BE2C (cell line): Measurements from ENCODE around the gene VSIG10.

Experiments used
- DNase-seq: peaks from one replicate; pipeline ENCODE4 v3.0.0-alpha.2; 2020
- H3K27me3 ChIP-seq: fragments of 250-450 bp; sonication (Bioruptor Pico); 2 replicates; pipeline ENCODE4 v1.5.1; 2020; ENCODE audit warnings: mild to moderate bottlenecking
- H3K36me3 ChIP-seq: fragments of 250-450 bp; sonication (Bioruptor Pico); 2 replicates; pipeline ENCODE4 v1.5.1; 2020; ENCODE audit warnings: mild to moderate bottlenecking
- H3K4me1 ChIP-seq: fragments of 250-450 bp; sonication (Bioruptor Pico); 2 replicates; pipeline ENCODE4 v1.5.1; 2020
- H3K4me3 ChIP-seq: 2 replicates; pipeline ENCODE4 v1.5.1; 2011; ENCODE audit warnings: low read depth, low read length
- H3K9me3 ChIP-seq: fragments of 250-450 bp; sonication (Bioruptor Pico); 2 replicates; pipeline ENCODE4 v1.5.1; 2020
- CTCF ChIP-seq: IDR thresholded peaks from 2 replicates; pipeline ENCODE4 v1.5.1; 2012; ENCODE audit warnings: mild to moderate bottlenecking, low read depth, low read length

Gene VSIG10

GRCh38 chr12:118059341-118060191 lies 44.2 kb downstream of the VSIG10 start:
- TF ChIP-seq CTCF, result no peak
- Histone ChIP-seq H3K36me3 (no peaks in the 10 kb centered on the region), H3K27me3 (no peaks in the 10 kb centered on the region), H3K4me3 (peak overlapping the region; percentile 75), H3K9me3 (no peaks in the 10 kb centered on the region), H3K4me1 (no peaks in the 10 kb centered on the region)
- no peak for DNase-seq

- H3K4me3 ChIP-seq, result no peak overlapping the region
- H3K4me1 ChIP-seq, result no peaks in the 10 kb centered on the region
- no peak for TF ChIP-seq CTCF
- no peaks in the 10 kb centered on the region for H3K36me3 ChIP-seq
- no peak for DNase-seq
- H3K27me3 ChIP-seq, result no peaks in the 10 kb centered on the region
- no peaks in the 10 kb centered on the region for H3K9me3 ChIP-seq
These were observed 44.9 kb downstream of the VSIG10 start for GRCh38 chr12:118058881-118059280.

GRCh38 chr12:118058227-118058626 lies 45.6 kb downstream of the VSIG10 start:
- Histone ChIP-seq H3K4me3 (no peak overlapping the region), H3K27me3 (no peaks in the 10 kb centered on the region), H3K36me3 (no peaks in the 10 kb centered on the region), H3K9me3 (no peaks in the 10 kb centered on the region), H3K4me1 (no peaks in the 10 kb centered on the region)
- no peak for DNase-seq
- TF ChIP-seq CTCF, result no peak

GRCh38 chr12:118055865-118056773 lies 47.7 kb downstream of the VSIG10 start:
- no peak for TF ChIP-seq CTCF
- Histone ChIP-seq H3K9me3 (no peaks in the 10 kb centered on the region), H3K36me3 (peaks cover 10% of the 10 kb centered on the region; the same call in 1 of the 2 replicates), H3K4me1 (no peaks in the 10 kb centered on the region), H3K4me3 (no peak overlapping the region), H3K27me3 (no peaks in the 10 kb centered on the region)
- DNase-seq, result no peak

GRCh38 chr12:118055144-118055557 lies 48.7 kb downstream of the VSIG10 start:
- Histone ChIP-seq H3K9me3 (no peaks in the 10 kb centered on the region), H3K27me3 (no peaks in the 10 kb centered on the region), H3K36me3 (peaks cover 15% of the 10 kb centered on the region), H3K4me1 (no peaks in the 10 kb centered on the region), H3K4me3 (no peak overlapping the region)
- DNase-seq, result peak; percentile 77
- peak; percentile 94 for TF ChIP-seq CTCF
